ENCODE data around the gene ADAMTS2.

The ADAMTS2 gene

GRCh38 chr5:179122411-179123108 is 222.7 kb downstream of the ADAMTS2 start:
- H3K4me3 ChIP-seq (ENCODE audit: low read depth, low read length): no peak overlapping the region
- no peak for TF ChIP-seq CTCF (IDR thresholded peaks at IDR 0.05; ENCODE audit: insufficient read depth, low read depth, low read length, missing control alignments)
- no peak for DNase-seq (ENCODE audit: low read depth)

GRCh38 chr5:179121667-179122111 is 223.6 kb downstream of the ADAMTS2 start:
- no peak for TF ChIP-seq CTCF (IDR thresholded peaks at IDR 0.05; ENCODE audit: insufficient read depth, low read depth, low read length, missing control alignments)
- no peak for DNase-seq (ENCODE audit: low read depth)

GRCh38 chr5:179120951-179121666 is 224.2 kb downstream of the ADAMTS2 start:
- TF ChIP-seq CTCF (IDR thresholded peaks at IDR 0.05; ENCODE audit: insufficient read depth, low read depth, low read length, missing control alignments): no peak
- no peak overlapping the region for H3K4me3 ChIP-seq (ENCODE audit: low read depth, low read length)
- DNase-seq (ENCODE audit: low read depth): no peak

More at GRCh38 chr5:179121667-179122111, 223.6 kb downstream of the ADAMTS2 start:
- no peak overlapping the region for H3K4me3 ChIP-seq (ENCODE audit: low read depth, low read length)

- no peak for DNase-seq (ENCODE audit: low read depth)
- H3K4me3 ChIP-seq (ENCODE audit: low read depth, low read length): no peak overlapping the region
- no peak for TF ChIP-seq CTCF (IDR thresholded peaks at IDR 0.05; ENCODE audit: insufficient read depth, low read depth, low read length, missing control alignments)
Measured at GRCh38 chr5:179120421-179120861, 224.8 kb downstream of the ADAMTS2 start.

GRCh38 chr5:179119415-179120170 is 225.7 kb downstream of the ADAMTS2 start:
- TF ChIP-seq CTCF (IDR thresholded peaks at IDR 0.05; ENCODE audit: insufficient read depth, low read depth, low read length, missing control alignments): no peak
- DNase-seq (ENCODE audit: low read depth): no peak
- no peak overlapping the region for H3K4me3 ChIP-seq (ENCODE audit: low read depth, low read length)

- no peak for DNase-seq (ENCODE audit: low read depth)
Measured at GRCh38 chr5:179118756-179119414, 226.4 kb downstream of the ADAMTS2 start.

More at GRCh38 chr5:179118756-179119414, 226.4 kb downstream of the ADAMTS2 start:
- TF ChIP-seq CTCF (IDR thresholded peaks at IDR 0.05; ENCODE audit: insufficient read depth, low read depth, low read length, missing control alignments): no peak
- H3K4me3 ChIP-seq (ENCODE audit: low read depth, low read length): no peak overlapping the region
